ENCODE results near the gene TTC13. TPM values are rescaled to one million over a fixed set of nuclear protein-coding genes. Genes with fewer than 3 reads are reported as not detected.

Gene TTC13
- total RNA-seq, 1 experiment from 2014 or later: 12.3 TPM

DNA sequence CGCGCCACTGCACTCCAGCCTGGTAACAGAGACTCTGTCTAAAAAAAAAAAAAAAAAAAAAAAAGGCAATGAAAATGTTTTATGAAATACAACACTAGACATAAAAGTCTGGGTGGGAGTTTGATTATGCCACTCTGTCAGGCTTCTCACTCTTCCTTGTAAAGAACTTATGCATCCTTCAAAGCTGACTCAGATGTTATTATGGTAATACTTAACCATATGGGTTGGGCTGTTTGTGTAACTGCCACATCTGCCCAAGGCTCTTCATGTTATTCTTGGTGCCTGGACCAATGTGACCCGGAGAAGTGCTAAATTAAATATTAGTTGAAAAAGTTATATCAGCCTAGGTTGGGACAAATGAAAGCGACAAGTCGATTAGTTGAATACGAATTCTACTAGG lies 37.6 kb upstream of the TTC13 start:
- Histone ChIP-seq H3K36me3 (ENCODE audit: control insufficient read depth in 1 of 2, insufficient read depth in 2 of 2, low read length in 2 of 2) (no peaks in the 10 kb centered on the region), H3K4me1 (ENCODE audit: control insufficient read depth in 1 of 2, insufficient read depth in 2 of 2, low read length in 2 of 2) (no peaks in the 10 kb centered on the region), H3K4me2 (ENCODE audit: low read length) (no peak overlapping the region), H2AFZ (ENCODE audit: low read depth, low read length, poor library complexity, severe bottlenecking) (no peak overlapping the region), H3K27me3 (ENCODE audit: insufficient read depth, low read length) (no peaks in the 10 kb centered on the region), H4K20me1 (ENCODE audit: insufficient read depth) (no peaks in the 10 kb centered on the region), H3K27ac (ENCODE audit: low read depth, low read length) (no peak overlapping the region), H3K9ac (ENCODE audit: low read length) (no peak overlapping the region), H3K9me3 (ENCODE audit: control insufficient read depth in 1 of 2, insufficient read depth in 1 of 2, low read depth in 1 of 2, low read length in 2 of 2) (no peaks in the 10 kb centered on the region), H3K9me2 (ENCODE audit: insufficient read depth) (no peaks in the 10 kb centered on the region), H3K79me2 (ENCODE audit: insufficient read depth, low read length) (no peaks in the 10 kb centered on the region), H3K4me3 (replicated peaks in 1 of 2; ENCODE audit: low read depth in 1 of 2, low read length in 2 of 2) (no peak overlapping the region)
- ATAC-seq (no peak), DNase-seq (ENCODE audit: low read depth, low spot score) (no peak)
- ChIA-PET RAD21 (ENCODE audit: low non-redundant PET in 1 of 2, low total read pairs in 2 of 2, uncharacterized antibody in 2 of 2, unreplicated experiment in 2 of 2) (no interaction called here), POLR2A (interaction anchor here (0.7 kb wide), 1 partner anchor 150 kb away, joined by 3 read pairs; no protein-coding TSS in a partner anchor), CTCF (interaction anchor here (1.4 kb wide), 1 partner anchor 195 kb away, joined by 9 read pairs; no protein-coding TSS in a partner anchor)
- no peak for TF ChIP-seq CEBPB (IDR thresholded peaks at IDR 0.05; ENCODE audit: low read depth)
- no peak for TF ChIP-seq ZFX (IDR thresholded peaks at IDR 0.05)
- TF ChIP-seq, protein P1, sequence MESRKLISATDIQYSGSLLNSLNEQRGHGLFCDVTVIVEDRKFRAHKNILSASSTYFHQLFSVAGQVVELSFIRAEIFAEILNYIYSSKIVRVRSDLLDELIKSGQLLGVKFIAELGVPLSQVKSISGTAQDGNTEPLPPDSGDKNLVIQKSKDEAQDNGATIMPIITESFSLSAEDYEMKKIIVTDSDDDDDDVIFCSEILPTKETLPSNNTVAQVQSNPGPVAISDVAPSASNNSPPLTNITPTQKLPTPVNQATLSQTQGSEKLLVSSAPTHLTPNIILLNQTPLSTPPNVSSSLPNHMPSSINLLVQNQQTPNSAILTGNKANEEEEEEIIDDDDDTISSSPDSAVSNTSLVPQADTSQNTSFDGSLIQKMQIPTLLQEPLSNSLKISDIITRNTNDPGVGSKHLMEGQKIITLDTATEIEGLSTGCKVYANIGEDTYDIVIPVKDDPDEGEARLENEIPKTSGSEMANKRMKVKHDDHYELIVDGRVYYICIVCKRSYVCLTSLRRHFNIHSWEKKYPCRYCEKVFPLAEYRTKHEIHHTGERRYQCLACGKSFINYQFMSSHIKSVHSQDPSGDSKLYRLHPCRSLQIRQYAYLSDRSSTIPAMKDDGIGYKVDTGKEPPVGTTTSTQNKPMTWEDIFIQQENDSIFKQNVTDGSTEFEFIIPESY (IDR thresholded peaks at IDR 0.05; ENCODE audit: extremely low read depth, insufficient replicate concordance, low read length): no peak
- TF ChIP-seq SIN3A (IDR thresholded peaks at IDR 0.05; ENCODE audit: low read depth): no peak
- no peak for TF ChIP-seq EGR1 (IDR thresholded peaks at IDR 0.05; ENCODE audit: low read depth)
- BruUV-seq (replicated peaks): no TSS peak
- intact Hi-C loops (cut with micrococcal nuclease): no loop called here

DNA sequence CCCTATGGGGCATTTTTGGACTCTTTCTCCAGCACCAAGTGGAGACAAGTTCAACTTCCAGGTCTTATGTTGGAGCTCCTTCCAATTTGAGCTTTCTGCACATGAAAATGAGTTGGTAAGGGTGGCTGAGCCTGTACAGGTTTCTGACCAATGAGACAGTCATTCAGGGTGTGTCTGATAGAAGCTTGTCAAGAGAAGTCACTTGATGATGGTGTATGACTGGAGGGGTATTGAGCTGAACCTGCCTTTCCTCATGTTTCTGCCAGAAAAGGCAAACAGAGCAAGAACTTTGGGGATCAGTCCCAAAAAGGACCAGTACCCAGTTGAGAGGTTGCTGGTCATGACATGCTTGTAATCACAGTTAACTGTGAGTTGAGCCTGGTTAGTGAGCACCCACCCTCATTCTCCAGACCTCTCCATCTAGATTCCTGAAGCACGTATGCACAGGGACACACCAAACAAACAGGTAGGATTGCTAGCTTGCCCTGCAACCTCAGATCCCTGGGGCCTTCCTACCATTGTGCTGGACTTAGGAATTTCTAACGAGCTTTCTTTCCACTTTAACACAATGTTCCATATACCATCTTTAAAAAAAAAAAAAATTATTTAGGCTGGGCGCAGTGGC lies 34.8 kb upstream of the TTC13 start:
- TF ChIP-seq FOSL1 (IDR thresholded peaks at IDR 0.05; ENCODE audit: low read depth): no peak
- no peak for TF ChIP-seq RAD21 (IDR thresholded peaks at IDR 0.05; ENCODE audit: low read depth)
- TF ChIP-seq, protein P1 (IDR thresholded peaks at IDR 0.05; ENCODE audit: extremely low read depth, insufficient replicate concordance, low read length): no peak
- Histone ChIP-seq H3K79me2 (ENCODE audit: insufficient read depth, low read length) (no peaks in the 10 kb centered on the region), H3K9me2 (ENCODE audit: insufficient read depth) (no peaks in the 10 kb centered on the region), H4K20me1 (ENCODE audit: insufficient read depth) (no peaks in the 10 kb centered on the region), H3K4me3 (replicated peaks in 1 of 2; ENCODE audit: low read depth in 1 of 2, low read length in 2 of 2) (no peak overlapping the region), H3K9me3 (ENCODE audit: control insufficient read depth in 1 of 2, insufficient read depth in 1 of 2, low read depth in 1 of 2, low read length in 2 of 2) (no peaks in the 10 kb centered on the region), H3K4me2 (ENCODE audit: low read length) (no peak overlapping the region), H3K36me3 (ENCODE audit: control insufficient read depth in 1 of 2, insufficient read depth in 2 of 2, low read length in 2 of 2) (no peaks in the 10 kb centered on the region), H3K9ac (ENCODE audit: low read length) (no peak overlapping the region), H2AFZ (ENCODE audit: low read depth, low read length, poor library complexity, severe bottlenecking) (no peak overlapping the region), H3K27ac (ENCODE audit: low read depth, low read length) (no peak overlapping the region), H3K4me1 (ENCODE audit: control insufficient read depth in 1 of 2, insufficient read depth in 2 of 2, low read length in 2 of 2) (no peaks in the 10 kb centered on the region), H3K27me3 (ENCODE audit: insufficient read depth, low read length) (no peaks in the 10 kb centered on the region)
- CTCF ChIA-PET: no interaction called here
- no TSS peak for BruUV-seq (replicated peaks)
- intact Hi-C loops (cut with micrococcal nuclease): no loop called here
- DNase-seq (ENCODE audit: low read depth, low spot score) (no peak), ATAC-seq (no peak)
- RAD21 ChIA-PET (ENCODE audit: low non-redundant PET in 1 of 2, low total read pairs in 2 of 2, uncharacterized antibody in 2 of 2, unreplicated experiment in 2 of 2): no interaction called here
- POLR2A ChIA-PET: no interaction called here
